Fibroblast of lung (primary cell): ENCODE results near the gene MUC2.

Source experiments
- CTCF ChIP-seq, 2 donors: IDR thresholded peaks in 1 of 2; conservative IDR thresholded peaks in 1 of 2; 1 replicate in 1 of 2; 2 replicates in 1 of 2; pipeline ENCODE4 v1.5.1; 2011 to 2012; ENCODE audit warnings: low read length in 2 of 2, control low read depth in 1 of 2, inconsistent platforms in 1 of 2, low read depth in 1 of 2, mild to moderate bottlenecking in 1 of 2
- EZH2 ChIP-seq: IDR thresholded peaks from 2 replicates; pipeline ENCODE4 v1.5.1; 2012; ENCODE audit warnings: low read length, control low read depth, mild to moderate bottlenecking; ENCODE audit errors: missing control alignments

DNA sequence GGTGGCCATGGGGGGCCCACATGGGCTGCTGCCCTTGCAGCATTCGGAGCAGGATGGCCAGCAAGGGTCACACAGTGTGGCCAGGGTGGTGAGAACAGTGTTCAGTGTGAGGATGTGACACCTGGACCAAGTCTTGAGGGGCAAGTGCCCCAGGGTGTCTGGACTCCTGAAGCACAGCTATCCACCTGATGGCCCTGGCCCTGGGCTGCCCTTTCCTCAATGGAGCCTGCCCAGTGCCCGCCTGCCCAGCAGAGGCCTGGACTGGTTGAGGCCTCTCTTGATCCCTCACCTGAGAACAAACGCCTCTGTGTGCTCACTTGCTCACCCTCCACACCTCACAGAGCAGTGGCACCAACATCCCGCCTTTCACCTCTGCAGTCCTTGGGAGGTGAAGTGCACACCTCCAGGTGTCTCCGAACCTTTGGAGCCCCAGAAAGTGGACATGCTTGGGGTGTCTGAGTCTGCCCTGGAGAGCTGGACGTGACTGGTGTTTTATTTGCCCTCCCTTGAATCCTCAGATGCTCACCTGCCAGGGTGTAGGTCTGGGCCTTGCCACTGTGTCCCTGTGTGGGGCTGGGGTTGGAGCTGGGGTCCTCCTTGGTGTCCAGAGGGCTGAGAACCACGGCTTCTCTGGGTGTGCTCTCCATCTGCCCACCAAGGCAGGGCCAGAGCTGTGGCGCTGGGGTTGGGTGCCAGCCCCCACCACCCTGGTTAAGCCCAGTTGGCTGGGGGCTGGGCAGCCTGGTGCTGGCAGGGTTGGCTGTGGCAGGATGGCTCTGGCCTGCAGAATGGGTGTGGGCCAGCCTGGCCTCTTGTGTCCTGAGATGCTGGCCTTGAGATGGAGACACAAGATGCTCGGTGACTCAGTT lies 3.8 kb upstream of the MUC2 start:
- TF ChIP-seq CTCF (conservative IDR thresholded peaks at IDR 0.05 in 1 of 2, IDR thresholded peaks at IDR 0.05 in 1 of 2; ENCODE audit: low read depth in 1 of 2, low read length in 2 of 2) (no peak), EZH2 (no peak)
